Upper lobe of left lung (tissue), 6 donors: ENCODE data around the gene SUCO. TPM values are rescaled to one million over a fixed set of nuclear protein-coding genes. Genes with fewer than 3 reads are reported as not detected.

Experiments used
- ATAC-seq, 2 donors: fragments of 200-7000 bp; cut with Tn5 transposase; one replicate each; pipeline ENCODE4 v1.9.1; 2022; ENCODE audit warnings: mild to moderate bottlenecking in 2 of 2, moderate library complexity in 2 of 2; ENCODE audit not compliant: low FRiP score in 2 of 2
- DNase-seq, 2 donors: peaks; one replicate each; pipeline ENCODE4 v3.0.0-alpha.2; 2019 to 2020
- H3K27ac ChIP-seq, 4 donors: fragments of 200-600 bp; sonication (generic); one replicate each; pipeline ENCODE4 v1.5.1; 2016 to 2019
- H3K27me3 ChIP-seq, 4 donors: fragments of 200-600 bp; sonication (generic); one replicate each; pipeline ENCODE4 v1.5.1; 2017 to 2019
- H3K36me3 ChIP-seq, 4 donors: fragments of 200-600 bp; sonication (generic); one replicate each; pipeline ENCODE4 v1.5.1; 2016 to 2019
- H3K4me1 ChIP-seq, 4 donors: fragments of 200-600 bp; sonication (generic); one replicate each; pipeline ENCODE4 v1.5.1; 2018 to 2019
- H3K4me3 ChIP-seq, 4 donors: fragments of 200-600 bp; sonication (generic); one replicate each; pipeline ENCODE4 v1.5.1; 2017 to 2019; ENCODE audit warnings: mild to moderate bottlenecking in 2 of 4, moderate library complexity in 1 of 4
- H3K9me3 ChIP-seq, 4 donors: fragments of 200-600 bp; sonication (generic); one replicate each; pipeline ENCODE4 v1.5.1; 2018 to 2019
- CTCF ChIP-seq, 6 experiments: fragments of 450-650 bp in 4 of 6; fragments of 200-600 bp in 2 of 6; sonication (generic) in 2 of 6; IDR thresholded peaks; one replicate each; pipeline ENCODE4 v1.5.1; 2016 to 2019; ENCODE audit warnings: antibody characterized with exemption in 6 of 6
- EP300 ChIP-seq, 4 donors: sonication (generic); formaldehyde crosslinking; IDR thresholded peaks; one replicate each; pipeline ENCODE4 v1.5.1; 2017; ENCODE audit warnings: antibody characterized with exemption in 4 of 4, control low read depth in 2 of 4
- POLR2A ChIP-seq, 4 donors: fragments of 450-650 bp; IDR thresholded peaks; one replicate each; pipeline ENCODE4 v1.5.1; 2016 to 2017; ENCODE audit warnings: antibody characterized with exemption in 4 of 4, mild to moderate bottlenecking in 2 of 4
- POLR2AphosphoS5 ChIP-seq, 2 donors: sonication (generic); formaldehyde crosslinking; IDR thresholded peaks; one replicate each; pipeline ENCODE4 v1.5.1; 2017; ENCODE audit warnings: antibody characterized with exemption in 2 of 2
- WGBS, 2 donors: methylation state at CpG; one replicate each; pipeline ENCODE4 v1.1.5; 2017 to 2018; 5-methylcytosine and 5-hydroxymethylcytosine counted together
- total RNA-seq, 6 donors: library from RNA; depleted of rRNA in 4 of 6; stranded (reverse); fragments of >200 nt in 4 of 6; gene quantifications; one replicate each; pipeline versions ENCODE4 v1.1.0 to v1.2.1, GENCODE V29; 2016 to 2021
- donor health status: DM: no; HTN: no; CAD: no; lungs with moderate emphysema.
- donor health status: DM: no; HTN: yes; CAD: no; lungs with severe emphysema.

The SUCO gene
- total RNA-seq, 6 donors from 2014 or later, result 14.4 to 59.2 (median 29.5) TPM

DNA sequence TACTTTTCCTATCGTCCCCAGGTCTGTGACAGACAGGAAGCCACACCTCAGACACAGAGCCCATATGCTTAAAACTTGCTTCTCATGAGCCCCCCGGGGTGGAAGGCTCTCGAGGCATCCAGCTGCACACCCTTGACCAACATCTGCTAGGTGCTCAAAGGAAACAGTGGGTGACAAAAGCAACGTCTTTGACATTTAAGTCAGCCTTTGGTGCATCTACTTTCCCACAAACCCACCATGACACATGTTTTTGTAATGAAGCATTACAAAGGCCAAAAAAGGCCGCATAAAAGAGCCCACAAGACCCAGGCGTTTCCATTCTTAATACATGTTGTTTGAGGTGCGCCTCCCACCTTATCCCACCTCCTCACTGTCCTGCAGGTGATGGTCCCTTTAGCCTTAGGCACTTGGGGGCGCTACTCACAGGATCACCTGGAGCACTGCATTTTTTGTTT is 114.2 kb downstream of the SUCO start:
- DNase-seq, result no peak
- ATAC-seq, result no peak
- WGBS, 2 donors, result 61 to 65% methylated on average over 8 of the region's 8 CpGs

DNA sequence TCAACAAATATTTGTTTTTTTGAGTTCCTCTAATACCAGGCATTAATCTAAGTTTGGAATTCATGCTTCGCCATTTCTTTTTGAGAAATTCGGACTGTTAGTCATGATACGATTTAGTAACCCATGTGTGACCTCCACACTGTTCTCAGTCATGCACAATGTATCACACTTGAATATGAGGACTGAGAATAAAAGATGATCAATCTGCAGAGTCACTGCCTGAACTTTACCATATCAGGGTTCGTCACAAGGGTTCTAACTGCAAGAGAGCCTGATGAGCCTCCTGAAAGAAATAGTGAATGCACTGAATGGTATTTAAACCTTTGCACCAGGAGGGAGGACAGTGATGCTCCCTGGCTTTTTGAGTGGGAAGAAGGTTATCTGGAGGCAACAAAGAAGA is 115.0 kb downstream of the SUCO start:
- Histone ChIP-seq H3K27me3 (no peaks in the 10 kb centered on the region), H3K9me3 (no peaks in the 10 kb centered on the region), H3K27ac (no peak overlapping the region), H3K4me3 (no peak overlapping the region), H3K4me1 (peaks cover 0 to 6% (median 0%) of the 10 kb centered on the region in 4 donors), H3K36me3 (no peaks in the 10 kb centered on the region)
- TF ChIP-seq POLR2AphosphoS5 (IDR thresholded peaks at IDR 0.05), result no peak
- TF ChIP-seq CTCF (IDR thresholded peaks at IDR 0.05), result no peak
- no peak for TF ChIP-seq POLR2A (IDR thresholded peaks at IDR 0.05)
- TF ChIP-seq EP300 (IDR thresholded peaks at IDR 0.05), result no peak
- DNase-seq, result no peak
- WGBS, 2 donors, result 88 to 93% methylated on average over 4 of the region's 4 CpGs
- no peak for ATAC-seq

More for the DNA sequence above, 114.2 kb downstream of the SUCO start:
- Histone ChIP-seq H3K36me3 (no peaks in the 10 kb centered on the region), H3K27ac (no peak overlapping the region), H3K9me3 (no peaks in the 10 kb centered on the region), H3K4me1 (peaks cover 0 to 8% (median 0%) of the 10 kb centered on the region in 4 donors), H3K4me3 (no peak overlapping the region), H3K27me3 (no peaks in the 10 kb centered on the region)
- TF ChIP-seq POLR2AphosphoS5 (IDR thresholded peaks at IDR 0.05) (no peak), EP300 (IDR thresholded peaks at IDR 0.05) (no peak), CTCF (IDR thresholded peaks at IDR 0.05) (no peak), POLR2A (IDR thresholded peaks at IDR 0.05) (no peak)

GRCh38 chr1:172650474-172651193 is 117.7 kb downstream of the SUCO start:
- H3K27ac ChIP-seq, result no peak overlapping the region
- WGBS, 2 donors, result 86 to 90% methylated on average over 2 of the region's 2 CpGs
- H3K4me3 ChIP-seq, result no peak overlapping the region
- no peaks in the 10 kb centered on the region for H3K4me1 ChIP-seq
- no peaks in the 10 kb centered on the region for H3K9me3 ChIP-seq
- no peak for ATAC-seq
- no peak for DNase-seq
- H3K36me3 ChIP-seq, result no peaks in the 10 kb centered on the region
- no peaks in the 10 kb centered on the region for H3K27me3 ChIP-seq
- TF ChIP-seq CTCF (IDR thresholded peaks at IDR 0.05) (no peak), POLR2A (IDR thresholded peaks at IDR 0.05) (no peak), POLR2AphosphoS5 (IDR thresholded peaks at IDR 0.05) (no peak), EP300 (IDR thresholded peaks at IDR 0.05) (no peak)

DNA sequence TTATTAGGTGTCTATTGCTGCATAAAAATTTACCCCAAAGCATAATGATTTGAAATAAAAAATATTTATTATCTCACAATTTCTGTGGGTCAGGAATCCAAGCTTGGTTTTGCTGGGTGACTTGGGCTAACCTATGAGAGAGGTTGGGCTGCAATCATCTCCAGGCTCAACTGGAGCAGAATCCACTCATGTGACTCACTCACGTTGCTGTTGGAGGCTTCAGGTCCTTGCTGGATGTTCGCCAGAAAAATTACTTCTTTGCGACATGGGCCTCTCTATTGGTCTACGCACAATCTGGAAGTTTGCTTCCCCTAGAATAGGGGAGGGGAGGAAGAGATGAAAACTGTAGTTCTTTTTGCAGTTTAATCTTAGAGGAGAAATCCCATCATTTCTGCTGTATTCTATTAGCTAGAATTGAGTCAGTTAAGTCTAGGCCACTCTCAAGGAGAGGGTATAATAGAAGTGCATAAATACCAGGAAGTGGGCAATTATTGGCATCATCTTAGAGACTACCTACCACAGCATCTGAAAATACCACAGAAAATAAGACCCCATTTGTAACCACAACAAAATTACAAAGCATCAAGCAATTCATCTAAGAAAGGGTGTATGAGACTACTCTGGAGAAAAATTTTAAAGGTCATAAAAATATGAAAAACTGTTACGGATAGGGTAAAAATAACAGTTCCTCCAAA is 120.2 kb downstream of the SUCO start:
- DNase-seq (no peak), ATAC-seq (no peak)
- Histone ChIP-seq H3K4me3 (no peak overlapping the region), H3K27me3 (no peaks in the 10 kb centered on the region), H3K27ac (no peak overlapping the region), H3K9me3 (no peaks in the 10 kb centered on the region), H3K36me3 (no peaks in the 10 kb centered on the region), H3K4me1 (no peaks in the 10 kb centered on the region)
- 53 to 59% methylated on average over 4 to 5 of the region's 5 CpGs for WGBS, 2 donors
- TF ChIP-seq POLR2A (IDR thresholded peaks at IDR 0.05) (no peak), POLR2AphosphoS5 (IDR thresholded peaks at IDR 0.05) (no peak), CTCF (IDR thresholded peaks at IDR 0.05) (no peak), EP300 (IDR thresholded peaks at IDR 0.05) (no peak)
